Endothelial cell of umbilical vein (primary cell): ENCODE measurements around the gene HJV. TPM values are rescaled to one million over a fixed set of nuclear protein-coding genes. Genes with fewer than 3 reads are reported as not detected.
"Not testable (repeated sequence)": the region's sequence is repeated elsewhere in the genome, so short reads cannot be mapped to it uniquely, and the experiment has no call there.

Experiments used
- Bru-seq: library from RNA; stranded (reverse); fragments of 400-500 nt; gene quantifications from one replicate; lab custom pipeline; 2021; lab: Mats Ljungman, UMichigan
- BruChase-seq, 2 experiments: library from RNA; stranded (reverse); fragments of 400-500 nt; gene quantifications; one replicate each; lab custom pipeline; 2021; lab: Mats Ljungman, UMichigan
- BruUV-seq: library from RNA; stranded (reverse); fragments of 400-500 nt; replicated peaks from 2 replicates; lab custom pipeline; 2021; lab: Mats Ljungman, UMichigan
- CTCF ChIA-PET: fragments of 300-600, 350-600 bp; sonication (Branson Sonifier 250); formaldehyde crosslinking; loops from one replicate; lab custom pipeline; 2021; ENCODE audit warnings: antibody characterized with exemption, inconsistent platforms; lab: Charles Lee
- POLR2A ChIA-PET: fragments of 300-600, 350-600 bp; sonication (Branson Sonifier 250); formaldehyde crosslinking; loops from one replicate; lab custom pipeline; 2021; ENCODE audit warnings: antibody characterized with exemption, inconsistent platforms; lab: Charles Lee
- DNase-seq: peaks from one replicate; pipeline ENCODE4 v3.0.0-alpha.2; 2011; ENCODE audit warnings: low read depth, low spot score
- FAIRE-seq: peaks from 2 replicates; lab custom pipeline; 2011; peaks lifted over from hg19 to GRCh38; lab: Jason Lieb, UNC
- H2AFZ ChIP-seq: 2 replicates; pipeline ENCODE4 v1.6.0; 2012; ENCODE audit warnings: low read depth, low read length, control low read depth, inconsistent platforms
- H3K27ac ChIP-seq: 2 replicates; pipeline ENCODE4 v1.5.1; 2011; ENCODE audit warnings: low read depth, mild to moderate bottlenecking, control low read depth, low read length, moderate library complexity; ENCODE audit not compliant: insufficient read depth
- H3K27me3 ChIP-seq, 2 experiments: 2 replicates each; pipeline versions ENCODE4 v1.6.0 to v1.6.1; 2011; ENCODE audit warnings: low read length in 2 of 2, mixed read lengths in 1 of 2; ENCODE audit not compliant: control insufficient read depth in 2 of 2, insufficient read depth in 2 of 2
- H3K36me3 ChIP-seq, 2 experiments: 2 replicates in 1 of 2; 3 replicates in 1 of 2; pipeline ENCODE4 v1.5.1; 2011; ENCODE audit warnings: low read length in 2 of 2, mild to moderate bottlenecking in 1 of 2, moderate library complexity in 1 of 2; ENCODE audit not compliant: control insufficient read depth in 2 of 2, insufficient read depth in 2 of 2; ENCODE audit errors: extremely low read depth in 1 of 2
- H3K4me1 ChIP-seq: 3 replicates; pipeline ENCODE4 v1.5.1; 2011; ENCODE audit warnings: mild to moderate bottlenecking, low read length; ENCODE audit not compliant: control insufficient read depth, insufficient read depth; ENCODE audit errors: extremely low read depth
- H3K4me2 ChIP-seq: 2 replicates; pipeline ENCODE4 v1.6.1; 2011; ENCODE audit warnings: low read length, control low read depth, mixed read lengths; ENCODE audit not compliant: insufficient read depth
- H3K4me3 ChIP-seq, 3 experiments: fragments of 200-600 bp in 1 of 3; sonication (generic), shearing (Covaris generic) in 1 of 3; replicated peaks in 1 of 3; 2 replicates each; pipeline ENCODE4 v1.5.1; 2011 to 2016; ENCODE audit warnings: control low read depth in 3 of 3, low read length in 3 of 3, mild to moderate bottlenecking in 2 of 3, inconsistent platforms in 1 of 3, low read depth in 1 of 3, moderate library complexity in 1 of 3; ENCODE audit not compliant: insufficient read depth in 1 of 3
- H3K79me2 ChIP-seq: 2 replicates; pipeline ENCODE4 v1.6.0; 2012; ENCODE audit warnings: low read length, inconsistent platforms; ENCODE audit not compliant: control insufficient read depth, insufficient read depth
- H3K9ac ChIP-seq: replicated peaks from 2 replicates; pipeline ENCODE3; 2011; ENCODE audit warnings: low read length, control low read depth; ENCODE audit not compliant: insufficient read depth; ENCODE audit errors: extremely low read depth
- H3K9me1 ChIP-seq: replicated peaks from 3 replicates; pipeline ENCODE4 v1.6.0; 2011; ENCODE audit warnings: mild to moderate bottlenecking, low read length; ENCODE audit not compliant: control insufficient read depth, insufficient read depth; ENCODE audit errors: extremely low read depth
- H3K9me3 ChIP-seq: replicated peaks from 2 replicates; pipeline ENCODE4 v1.5.1; 2012; ENCODE audit warnings: low read length, inconsistent platforms; ENCODE audit not compliant: control insufficient read depth, insufficient read depth
- H4K20me1 ChIP-seq: replicated peaks from 2 replicates; pipeline ENCODE3; 2011; ENCODE audit warnings: mild to moderate bottlenecking, low read length; ENCODE audit not compliant: control insufficient read depth, insufficient read depth; ENCODE audit errors: extremely low read depth
- CTCF ChIP-seq, 2 donors: IDR thresholded peaks; 1 replicate in 1 of 2; 2 replicates in 1 of 2; pipeline ENCODE4 v1.5.1; 2011; ENCODE audit warnings: low read length in 2 of 2, mild to moderate bottlenecking in 2 of 2, moderate library complexity in 2 of 2, control low read depth in 1 of 2, inconsistent platforms in 1 of 2, low read depth in 1 of 2; ENCODE audit not compliant: insufficient read depth in 1 of 2; ENCODE audit errors: extremely low read depth in 1 of 2
- EZH2 ChIP-seq: IDR thresholded peaks from 2 replicates; pipeline ENCODE4 v1.6.1; 2012; ENCODE audit warnings: borderline replicate concordance, low read depth, mild to moderate bottlenecking, moderate library complexity, low read length, inconsistent platforms; ENCODE audit not compliant: severe bottlenecking
- FOS ChIP-seq: IDR thresholded peaks from 2 replicates; pipeline ENCODE4 v1.6.1; 2011; ENCODE audit warnings: mild to moderate bottlenecking, low read length, moderate library complexity, borderline replicate concordance; ENCODE audit not compliant: insufficient read depth
- GATA2 ChIP-seq: IDR thresholded peaks from 2 replicates; pipeline ENCODE4 v1.7.0; 2011; ENCODE audit warnings: low read depth, mild to moderate bottlenecking, moderate library complexity, mixed read lengths, low read length; ENCODE audit not compliant: insufficient read length, insufficient read depth
- JUN ChIP-seq: IDR thresholded peaks from 2 replicates; pipeline ENCODE4 v1.6.1; 2011; ENCODE audit warnings: borderline replicate concordance, low read depth; ENCODE audit not compliant: insufficient read length, insufficient read depth
- MYC ChIP-seq: IDR thresholded peaks from one replicate; pipeline ENCODE4 v1.6.1; 2011; ENCODE audit warnings: mild to moderate bottlenecking, low read depth, low read length
- POLR2A ChIP-seq: IDR thresholded peaks from 2 replicates; pipeline ENCODE4 v1.6.1; 2012; ENCODE audit warnings: low read depth, mild to moderate bottlenecking, control low read depth, low read length
- POLR2AphosphoS5 ChIP-seq: IDR thresholded peaks from 2 replicates; pipeline ENCODE4 v1.6.1; 2012; ENCODE audit warnings: low read depth, mild to moderate bottlenecking, control low read depth, low read length, moderate library complexity; ENCODE audit not compliant: insufficient read depth
- dilution Hi-C: fragments of 300-500 bp; cut with MboI; formaldehyde crosslinking; loops from one replicate; pipeline ENCODE4 v1.15.0; 2019; ENCODE audit warnings: low sequenced_read_pairs; ENCODE audit not compliant: extremely low pct_ligation_motif_present
- intact Hi-C: fragments of 100-400 bp; cut with micrococcal nuclease; formaldehyde crosslinking; loops from one replicate; pipeline ENCODE4 v1.10.0; 2022
- long read RNA-seq: library from polyadenylated mRNA; stranded (forward); transcript quantifications from one replicate; pipeline ENCODE4 v2.0.0, GENCODE V29; 2021
- polyA minus RNA-seq, 3 experiments: library from RNA; depleted of rRNA, polyadenylated mRNA; stranded (reverse); fragments of >200 nt; gene quantifications; 1 replicate in 1 of 3; 2 replicates in 2 of 3; pipeline ENCODE4 v1.2.3, GENCODE V29; 2011
- polyA plus RNA-seq, 4 experiments: library from polyadenylated mRNA; depleted of rRNA in 3 of 4; stranded (reverse) in 3 of 4; unstranded in 1 of 4; fragments of >200 nt; gene quantifications; 2 replicates each; pipeline versions ENCODE4 v1.2.1 to v1.2.3, GENCODE V29; 2011 to 2012; ENCODE audit warnings: missing spikeins in 1 of 4
- total RNA-seq: library from RNA; stranded (reverse); gene quantifications from 2 replicates; pipeline ENCODE4 v1.2.3, GENCODE V29; 2021
- TF ChIP-seq, protein P1 (sequence below): IDR thresholded peaks from 2 replicates; pipeline ENCODE4 v1.6.1; 2011; ENCODE audit not compliant: insufficient read depth, insufficient read length

HJV gene, protein sequence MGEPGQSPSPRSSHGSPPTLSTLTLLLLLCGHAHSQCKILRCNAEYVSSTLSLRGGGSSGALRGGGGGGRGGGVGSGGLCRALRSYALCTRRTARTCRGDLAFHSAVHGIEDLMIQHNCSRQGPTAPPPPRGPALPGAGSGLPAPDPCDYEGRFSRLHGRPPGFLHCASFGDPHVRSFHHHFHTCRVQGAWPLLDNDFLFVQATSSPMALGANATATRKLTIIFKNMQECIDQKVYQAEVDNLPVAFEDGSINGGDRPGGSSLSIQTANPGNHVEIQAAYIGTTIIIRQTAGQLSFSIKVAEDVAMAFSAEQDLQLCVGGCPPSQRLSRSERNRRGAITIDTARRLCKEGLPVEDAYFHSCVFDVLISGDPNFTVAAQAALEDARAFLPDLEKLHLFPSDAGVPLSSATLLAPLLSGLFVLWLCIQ
- total RNA-seq (not detected in 2 replicates), polyA plus RNA-seq (not detected in 2 replicates), polyA minus RNA-seq (not detected in 2 replicates), Bru-seq, nascent RNA (percentile 5 among the genes with signal in this experiment), BruChase-seq, experiment 1, labeled RNA remaining after a 6-hour chase (percentile 8 among the genes with signal in this experiment), BruChase-seq, experiment 2, labeled RNA remaining after a 2-hour chase (percentile 9 among the genes with signal in this experiment)
- polyA plus RNA-seq (2011; cell fraction: cytosol; rRNA removed): not detected in 2 replicates
- polyA plus RNA-seq (2011; cell fraction: nucleus; rRNA removed): not detected in 2 replicates
- not detected in 2 replicates for polyA plus RNA-seq (2012)
- not detected for polyA minus RNA-seq (2011; cell fraction: cytosol; rRNA and poly(A)+ RNA removed)
- not detected in 2 replicates for polyA minus RNA-seq (2011; cell fraction: nucleus; rRNA and poly(A)+ RNA removed)
- long read RNA-seq, partial matches to known transcripts: 0 of 1 reads
- long read RNA-seq, other reads (novel, unspliced or antisense): 1 of 1 reads

DNA sequence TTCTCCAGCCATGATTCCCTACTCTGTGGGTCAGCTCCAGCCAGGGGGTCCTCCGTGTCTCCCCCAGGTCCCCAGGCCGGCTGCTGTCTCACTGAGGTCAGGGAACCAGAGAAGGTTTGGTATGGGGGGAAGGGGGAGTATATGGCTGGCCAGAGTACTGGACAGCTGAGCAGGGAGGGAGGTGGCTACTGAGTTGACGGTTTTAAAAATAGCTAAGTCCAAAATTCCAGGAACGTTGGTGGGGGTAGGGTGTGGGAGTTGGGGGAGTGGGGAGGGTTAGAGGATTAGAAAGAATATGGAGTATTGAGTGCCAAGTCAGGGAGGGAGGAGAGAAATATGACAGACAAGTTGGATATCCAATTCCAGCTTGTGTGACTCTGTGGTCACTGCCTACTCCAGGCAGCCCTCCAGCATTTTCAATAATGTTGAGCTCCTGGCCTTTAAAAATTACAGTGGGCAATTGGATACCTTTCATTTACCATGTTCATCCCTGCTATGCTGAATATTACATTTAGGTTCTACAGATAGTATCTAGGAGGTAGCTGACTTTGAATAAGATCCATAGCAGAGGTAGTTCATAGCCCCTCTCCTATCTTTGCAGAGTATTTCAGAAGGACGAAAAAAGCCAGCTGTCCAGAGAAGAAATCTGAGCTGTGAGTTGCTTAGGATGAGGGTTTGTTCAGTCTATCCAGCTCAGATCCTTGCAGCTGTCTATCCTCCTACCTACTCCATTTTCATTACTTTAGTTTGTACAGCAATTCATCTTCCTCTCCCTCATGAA, at the start of gene HJV:
Gene HJV (minus strand): TSS at position 114 of the 781 bp plus-strand sequence. CDS start 1,504 bp downstream, outside the sequence.
- ChIA-PET CTCF (interaction anchor here (0.5 to 2.9 kb wide), 8 partner anchors 10 to 176 kb away, joined by 3 to 19 read pairs (median 6); partner anchors contain the start of gene NUDT17), POLR2A (interaction anchor here (1.2 kb wide), 1 partner anchor 30 kb away, joined by 4 read pairs; no protein-coding TSS in a partner anchor)
- no peak for TF ChIP-seq POLR2A
- TF ChIP-seq, protein P1, sequence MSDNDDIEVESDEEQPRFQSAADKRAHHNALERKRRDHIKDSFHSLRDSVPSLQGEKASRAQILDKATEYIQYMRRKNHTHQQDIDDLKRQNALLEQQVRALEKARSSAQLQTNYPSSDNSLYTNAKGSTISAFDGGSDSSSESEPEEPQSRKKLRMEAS: no peak
- TF ChIP-seq MYC: no peak
- no peak for TF ChIP-seq GATA2
- no peak for TF ChIP-seq POLR2AphosphoS5
- TF ChIP-seq CTCF (IDR thresholded peaks at IDR 0.05; ENCODE audit: extremely low read depth in 1 of 2, insufficient read depth in 1 of 2, low read depth in 1 of 2, low read length in 2 of 2): no peak
- TF ChIP-seq EZH2: no peak
- TF ChIP-seq JUN: no peak
- no peak for TF ChIP-seq FOS
- H3K9me3 ChIP-seq: no peaks in the 10 kb centered on the region
- DNase-seq (no peak), FAIRE-seq (no peak)
- H2AFZ ChIP-seq: no peak within 1 kb of the TSS
- no peaks in the 10 kb centered on the region for H3K9me1 ChIP-seq
- no peak within 1 kb of the TSS for H3K4me3 ChIP-seq
- dilution Hi-C loops (no loop called here), intact Hi-C loops (no loop called here)
- H3K9ac ChIP-seq: no peak within 1 kb of the TSS
- H3K36me3 ChIP-seq: no peaks in the 10 kb centered on the region
- H3K27me3 ChIP-seq: peaks cover 46 to 57% of the 10 kb centered on the region in 2 experiments
- no peaks in the 10 kb centered on the region for H3K4me1 ChIP-seq
- no peaks in the 10 kb centered on the region for H4K20me1 ChIP-seq
- H3K79me2 ChIP-seq: no peaks in the 10 kb centered on the region
- no TSS peak for BruUV-seq
- H3K4me2 ChIP-seq: no peak within 1 kb of the TSS
- H3K27ac ChIP-seq: no peak within 1 kb of the TSS

DNA sequence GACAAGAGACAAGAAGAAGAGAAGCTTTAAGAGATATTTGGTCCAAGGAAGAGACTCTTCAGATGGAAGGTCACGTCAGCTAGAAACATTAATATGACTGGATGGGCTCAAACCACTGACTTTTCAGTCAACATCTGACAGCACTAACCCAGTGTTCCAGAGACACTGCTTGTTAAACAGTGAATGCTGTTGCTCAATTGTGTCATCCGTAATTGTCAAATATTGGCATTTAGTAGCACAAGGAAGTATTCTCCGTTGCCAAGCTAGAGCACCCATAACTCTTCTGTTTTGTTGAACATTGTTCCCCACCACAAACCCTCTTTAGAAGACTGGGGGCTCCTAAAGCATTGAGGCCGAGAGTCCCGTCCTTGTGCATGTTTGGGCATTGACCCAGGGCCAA, 37.6 kb upstream of the HJV start:
- H3K9ac ChIP-seq, BruUV-seq, H3K9me1 ChIP-seq, DNase-seq, H3K27me3 ChIP-seq, FAIRE-seq, H3K4me2 ChIP-seq, H3K79me2 ChIP-seq, H3K27ac ChIP-seq, dilution Hi-C loops, intact Hi-C loops, CTCF ChIA-PET, H3K9me3 ChIP-seq, H4K20me1 ChIP-seq, H3K36me3 ChIP-seq, POLR2A ChIA-PET, H3K4me1 ChIP-seq, H2AFZ ChIP-seq, H3K4me3 ChIP-seq: not testable (repeated sequence)
